GM12865 (cell line): ENCODE data around the gene SLC24A3.

Experiments used
- DNase-seq: peaks from one replicate; pipeline ENCODE4 v3.0.0; 2010; ENCODE audit warnings: low read depth
- H3K4me3 ChIP-seq: 2 replicates; pipeline ENCODE4 v1.5.1; 2011; ENCODE audit warnings: mild to moderate bottlenecking, low read depth, low read length, control low read depth
- CTCF ChIP-seq: IDR thresholded peaks from 2 replicates; pipeline ENCODE4 v1.5.1; 2011; ENCODE audit warnings: low read length, control low read depth, low read depth, inconsistent platforms; ENCODE audit not compliant: insufficient read depth; ENCODE audit errors: missing control alignments

Gene SLC24A3

DNA sequence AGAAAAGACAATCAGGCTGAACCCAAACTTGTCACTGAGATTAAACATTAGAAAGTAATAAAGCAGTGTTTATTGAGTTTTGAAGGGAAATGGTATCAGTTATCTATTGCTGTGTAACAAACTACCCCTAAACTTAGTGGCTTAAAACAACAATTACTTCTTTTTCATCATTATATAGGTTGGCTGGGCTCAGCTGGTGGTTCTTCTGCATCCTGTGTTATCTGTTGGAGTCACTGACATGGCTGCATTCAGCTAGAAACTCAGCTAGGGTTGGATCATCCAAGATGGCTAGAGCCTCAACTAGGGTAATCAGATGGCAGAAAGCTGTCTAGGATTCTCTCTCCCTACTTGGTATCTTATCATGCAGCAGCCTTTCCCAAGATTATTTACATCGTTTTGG is 533.1 kb downstream of the SLC24A3 start:
- no peak overlapping the region for H3K4me3 ChIP-seq
- no peak for TF ChIP-seq CTCF
- no peak for DNase-seq

GRCh38 chr20:19746396-19746795 is 534.0 kb downstream of the SLC24A3 start:
- no peak for DNase-seq
- no peak for TF ChIP-seq CTCF

DNA sequence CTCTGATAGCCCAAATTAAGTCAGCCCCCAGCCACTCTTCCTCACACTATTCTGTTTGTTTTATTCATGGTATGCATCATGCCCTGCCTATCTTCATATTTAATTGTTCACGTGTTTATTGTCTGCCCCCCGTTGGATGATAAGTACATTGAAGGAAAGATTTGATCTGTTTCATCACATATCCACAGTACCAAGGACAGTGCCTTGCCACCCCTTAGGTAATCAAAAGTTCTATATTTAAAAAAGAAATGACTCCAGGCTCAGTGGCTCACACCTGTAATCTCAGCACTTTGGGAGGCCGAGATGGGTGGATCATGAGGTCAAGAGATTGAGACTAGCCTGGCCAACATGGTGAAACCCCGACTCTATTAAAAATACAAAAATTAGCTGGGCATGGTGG is 535.5 kb downstream of the SLC24A3 start:
- no peak for TF ChIP-seq CTCF
- no peak overlapping the region for H3K4me3 ChIP-seq
- DNase-seq = no peak

More at GRCh38 chr20:19746396-19746795, 534.0 kb downstream of the SLC24A3 start:
- no peak overlapping the region for H3K4me3 ChIP-seq

DNA sequence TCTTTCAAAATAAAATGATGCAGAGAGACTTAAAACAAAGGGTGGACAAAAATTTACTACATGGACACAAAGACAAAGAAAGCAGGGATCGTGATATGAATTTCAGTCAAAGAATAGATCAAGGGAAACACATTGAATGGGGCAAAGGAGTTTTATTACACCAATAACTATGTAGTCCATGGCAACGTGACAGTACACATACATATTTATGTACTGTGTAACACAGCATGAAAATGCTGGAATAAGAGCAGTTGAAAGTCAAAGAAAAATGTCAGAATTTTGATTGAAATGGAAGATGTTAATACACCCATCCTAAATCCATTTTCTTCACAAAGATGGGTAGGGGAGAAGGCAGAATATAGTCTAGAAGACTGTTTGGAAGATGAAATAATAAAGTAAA is 536.2 kb downstream of the SLC24A3 start:
- no peak for TF ChIP-seq CTCF
- no peak for DNase-seq
- H3K4me3 ChIP-seq = no peak overlapping the region

- no peak overlapping the region for H3K4me3 ChIP-seq
- TF ChIP-seq CTCF = no peak
- no peak for DNase-seq
These were observed 537.2 kb downstream of the SLC24A3 start for GRCh38 chr20:19749618-19750071.

- no peak for TF ChIP-seq CTCF
- DNase-seq = no peak
These were observed 537.7 kb downstream of the SLC24A3 start for GRCh38 chr20:19750101-19750606.

More at GRCh38 chr20:19750101-19750606, 537.7 kb downstream of the SLC24A3 start:
- no peak overlapping the region for H3K4me3 ChIP-seq
